ENCODE results near the gene NCAM1. TPM values are rescaled to one million over a fixed set of nuclear protein-coding genes. Genes with fewer than 3 reads are reported as not detected.

Gene NCAM1
- total RNA-seq, 4 donors from 2014 or later, result 7.2 to 18.6 (median 14.4) TPM

DNA sequence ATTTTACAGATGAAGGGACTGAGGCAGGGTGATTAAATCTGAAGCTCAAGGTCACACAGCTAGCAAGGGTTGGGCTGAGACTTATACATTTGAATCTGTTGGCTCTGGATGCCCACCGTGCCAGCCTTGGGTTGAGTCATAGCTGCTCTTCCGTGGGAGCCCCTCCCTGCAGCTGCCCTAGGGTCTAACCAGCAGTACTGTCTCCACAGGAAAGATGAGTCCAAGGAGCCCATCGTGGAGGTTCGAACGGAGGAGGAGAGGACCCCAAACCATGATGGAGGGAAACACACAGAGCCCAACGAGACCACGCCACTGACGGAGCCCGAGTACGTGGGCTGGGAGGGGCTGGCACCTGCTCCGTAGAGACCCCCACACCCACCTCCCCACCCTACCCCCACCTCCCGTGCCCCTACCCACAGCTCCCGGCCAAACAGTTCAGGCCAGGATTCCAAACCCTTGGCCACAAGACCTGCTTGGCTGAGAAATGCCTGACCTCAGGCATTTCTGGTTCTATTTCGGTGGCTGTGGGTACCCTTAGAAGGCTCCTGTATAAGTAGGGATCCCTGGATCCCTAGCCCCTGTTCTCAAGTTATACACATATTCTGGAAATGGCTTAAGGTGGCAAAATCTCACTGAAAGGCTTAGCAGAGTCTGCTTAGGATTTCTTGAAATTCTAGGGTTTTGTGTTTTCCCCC is 310.5 kb downstream of the NCAM1 start:
- no peak for DNase-seq
- no peak overlapping the region for H3K27ac ChIP-seq
- WGBS, 2 donors (ENCODE audit: low coverage in 1 of 2), result 89% methylated on average over 13 of the region's 14 CpGs; no CpG with 5 or more reads in 1 of the 2 donors
- in situ Hi-C loops (cut with MboI; ENCODE audit: low pct_ligation_motif_present in 1 of 4, low pct_unique_long_range_greater_than_20kb in 1 of 4, low sequenced_read_pairs in 3 of 4), result no loop called here
- H3K4me1 ChIP-seq, result no peaks in the 10 kb centered on the region
- no peaks in the 10 kb centered on the region for H3K27me3 ChIP-seq
- no peaks in the 10 kb centered on the region for H3K9me3 ChIP-seq
- intact Hi-C loops (cut with DNase I; ENCODE audit: low total_unique reads), result no loop called here
- TF ChIP-seq POLR2A (IDR thresholded peaks at IDR 0.05) (no peak), POLR2AphosphoS5 (IDR thresholded peaks at IDR 0.05) (no peak), EP300 (IDR thresholded peaks at IDR 0.05; ENCODE audit: low read depth) (no peak)
- TF ChIP-seq, protein P1, sequence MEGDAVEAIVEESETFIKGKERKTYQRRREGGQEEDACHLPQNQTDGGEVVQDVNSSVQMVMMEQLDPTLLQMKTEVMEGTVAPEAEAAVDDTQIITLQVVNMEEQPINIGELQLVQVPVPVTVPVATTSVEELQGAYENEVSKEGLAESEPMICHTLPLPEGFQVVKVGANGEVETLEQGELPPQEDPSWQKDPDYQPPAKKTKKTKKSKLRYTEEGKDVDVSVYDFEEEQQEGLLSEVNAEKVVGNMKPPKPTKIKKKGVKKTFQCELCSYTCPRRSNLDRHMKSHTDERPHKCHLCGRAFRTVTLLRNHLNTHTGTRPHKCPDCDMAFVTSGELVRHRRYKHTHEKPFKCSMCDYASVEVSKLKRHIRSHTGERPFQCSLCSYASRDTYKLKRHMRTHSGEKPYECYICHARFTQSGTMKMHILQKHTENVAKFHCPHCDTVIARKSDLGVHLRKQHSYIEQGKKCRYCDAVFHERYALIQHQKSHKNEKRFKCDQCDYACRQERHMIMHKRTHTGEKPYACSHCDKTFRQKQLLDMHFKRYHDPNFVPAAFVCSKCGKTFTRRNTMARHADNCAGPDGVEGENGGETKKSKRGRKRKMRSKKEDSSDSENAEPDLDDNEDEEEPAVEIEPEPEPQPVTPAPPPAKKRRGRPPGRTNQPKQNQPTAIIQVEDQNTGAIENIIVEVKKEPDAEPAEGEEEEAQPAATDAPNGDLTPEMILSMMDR (IDR thresholded peaks at IDR 0.05), result no peak
- no peaks in the 10 kb centered on the region for H3K36me3 ChIP-seq
- no peak overlapping the region for H3K4me3 ChIP-seq

DNA sequence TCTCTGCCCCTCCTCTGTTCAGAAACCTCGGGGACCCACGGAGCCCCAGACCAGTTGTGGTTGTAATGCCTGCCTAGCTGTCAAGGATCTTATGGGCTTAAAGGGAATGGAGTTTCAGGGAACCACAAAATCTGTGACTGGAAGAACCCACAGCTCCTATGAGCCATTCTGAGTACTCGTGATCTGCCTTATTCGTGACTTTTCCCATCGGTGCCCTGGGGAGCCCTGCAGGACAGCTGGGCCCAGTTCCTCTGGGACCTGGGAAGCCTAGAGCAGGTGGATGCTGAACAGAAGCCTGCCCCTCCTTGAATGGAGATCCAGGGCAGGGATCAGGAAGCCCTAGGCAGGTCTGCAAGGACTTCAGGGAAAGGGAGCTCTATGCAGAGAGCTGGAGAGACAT is 311.1 kb downstream of the NCAM1 start:
- no peak overlapping the region for H3K27ac ChIP-seq
- intact Hi-C loops (cut with DNase I; ENCODE audit: low total_unique reads), result no loop called here
- H3K36me3 ChIP-seq, result no peaks in the 10 kb centered on the region

DNA sequence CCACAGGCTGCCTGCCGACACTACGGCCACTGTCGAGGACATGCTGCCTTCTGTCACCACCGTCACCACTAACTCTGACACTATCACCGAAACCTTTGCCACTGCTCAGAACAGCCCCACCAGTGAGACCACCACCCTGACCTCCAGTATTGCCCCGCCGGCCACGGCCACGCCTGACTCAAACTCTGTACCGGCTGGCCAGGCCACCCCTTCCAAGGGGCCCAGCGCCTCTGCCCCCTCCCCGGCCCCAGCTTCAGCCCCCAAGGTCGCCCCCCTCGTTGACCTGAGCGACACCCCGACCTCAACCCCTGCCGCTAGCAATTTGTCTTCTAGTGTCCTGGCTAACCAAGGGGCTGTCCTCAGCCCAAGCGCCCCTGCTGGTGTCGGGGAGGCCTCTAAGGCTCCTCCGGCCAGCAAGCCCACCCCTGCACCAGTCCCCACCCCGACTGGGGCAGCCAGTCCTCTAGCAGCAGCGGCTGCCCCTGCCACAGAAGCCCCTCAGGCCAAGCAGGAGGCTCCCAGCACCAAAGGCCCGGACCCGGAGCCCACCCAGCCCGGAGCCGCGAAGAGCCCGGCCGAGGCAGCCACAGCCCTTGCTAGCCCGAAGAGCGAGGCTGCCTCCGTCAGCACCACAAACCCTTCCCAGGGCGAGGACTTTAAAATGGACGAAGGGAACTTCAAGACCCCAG is 311.9 kb downstream of the NCAM1 start:
- Histone ChIP-seq H3K9me3 (no peaks in the 10 kb centered on the region), H3K27me3 (no peaks in the 10 kb centered on the region), H3K4me3 (no peak overlapping the region), H3K4me1 (no peaks in the 10 kb centered on the region), H3K36me3 (no peaks in the 10 kb centered on the region), H3K27ac (no peak overlapping the region)
- TF ChIP-seq, protein P1 (IDR thresholded peaks at IDR 0.05), result no peak
- TF ChIP-seq EP300 (IDR thresholded peaks at IDR 0.05; ENCODE audit: low read depth) (no peak), POLR2AphosphoS5 (IDR thresholded peaks at IDR 0.05) (no peak)
- no peak for DNase-seq
- in situ Hi-C loops (cut with MboI; ENCODE audit: low pct_ligation_motif_present in 1 of 4, low pct_unique_long_range_greater_than_20kb in 1 of 4, low sequenced_read_pairs in 3 of 4), result no loop called here
- 89 to 90% methylated on average over 7 to 31 of the region's 34 CpGs for WGBS, 2 donors (ENCODE audit: low coverage in 1 of 2)
- intact Hi-C loops (cut with DNase I; ENCODE audit: low total_unique reads), result no loop called here

More for the DNA sequence above, 311.1 kb downstream of the NCAM1 start:
- no peaks in the 10 kb centered on the region for H3K27me3 ChIP-seq
- no peak for TF ChIP-seq POLR2A (IDR thresholded peaks at IDR 0.05)
- TF ChIP-seq EP300 (IDR thresholded peaks at IDR 0.05; ENCODE audit: low read depth), result no peak
- TF ChIP-seq, protein P1 (IDR thresholded peaks at IDR 0.05), result no peak
- no peak for TF ChIP-seq POLR2AphosphoS5 (IDR thresholded peaks at IDR 0.05)
- H3K9me3 ChIP-seq, result no peaks in the 10 kb centered on the region
- WGBS, 2 donors (ENCODE audit: low coverage in 1 of 2), result 72% methylated on average over 5 of the region's 5 CpGs; no CpG with 5 or more reads in 1 of the 2 donors
- no peaks in the 10 kb centered on the region for H3K4me1 ChIP-seq
- no peak for DNase-seq
- in situ Hi-C loops (cut with MboI; ENCODE audit: low pct_ligation_motif_present in 1 of 4, low pct_unique_long_range_greater_than_20kb in 1 of 4, low sequenced_read_pairs in 3 of 4), result no loop called here
- no peak overlapping the region for H3K4me3 ChIP-seq

GRCh38 chr11:113273720-113274119 is 312.5 kb downstream of the NCAM1 start:
- WGBS, 2 donors (ENCODE audit: low coverage in 1 of 2), result 90% methylated on average over 10 of the region's 10 CpGs; no CpG with 5 or more reads in 1 of the 2 donors
- intact Hi-C loops (cut with DNase I; ENCODE audit: low total_unique reads) (no loop called here), in situ Hi-C loops (cut with MboI; ENCODE audit: low pct_ligation_motif_present in 1 of 4, low pct_unique_long_range_greater_than_20kb in 1 of 4, low sequenced_read_pairs in 3 of 4) (no loop called here)
- Histone ChIP-seq H3K4me1 (no peaks in the 10 kb centered on the region), H3K4me3 (no peak overlapping the region), H3K9me3 (no peaks in the 10 kb centered on the region), H3K27ac (no peak overlapping the region), H3K36me3 (no peaks in the 10 kb centered on the region), H3K27me3 (no peaks in the 10 kb centered on the region)
- TF ChIP-seq, protein P1 (IDR thresholded peaks at IDR 0.05), result no peak
- TF ChIP-seq EP300 (IDR thresholded peaks at IDR 0.05; ENCODE audit: low read depth) (no peak), POLR2AphosphoS5 (IDR thresholded peaks at IDR 0.05) (no peak), POLR2A (IDR thresholded peaks at IDR 0.05) (no peak)
- no peak for DNase-seq

Data from transverse colon (tissue), 4 donors.